PFSK-1 (cell line): Measurements from ENCODE around the gene THYN1.

Experiments
- POLR2AphosphoS5 ChIP-seq: IDR thresholded peaks from 2 replicates; pipeline ENCODE4 v1.6.1; 2012; ENCODE audit warnings: low read depth, mild to moderate bottlenecking, control low read depth, low read length, moderate library complexity
- REST ChIP-seq, 2 experiments: IDR thresholded peaks; 2 replicates each; pipeline versions ENCODE4 v1.6.1 to v1.8.0; 2011 to 2012; ENCODE audit warnings: low read depth in 2 of 2, low read length in 2 of 2, control low read depth in 1 of 2, inconsistent platforms in 1 of 2, mild to moderate bottlenecking in 1 of 2, moderate library complexity in 1 of 2; ENCODE audit not compliant: insufficient read depth in 1 of 2
- TAF1 ChIP-seq: IDR thresholded peaks from 2 replicates; pipeline ENCODE4 v1.6.1; 2012; ENCODE audit warnings: low read length, control low read depth, borderline replicate concordance; ENCODE audit not compliant: insufficient read depth

- no peak for TF ChIP-seq TAF1
- TF ChIP-seq POLR2AphosphoS5: no peak
- no peak for TF ChIP-seq REST (IDR thresholded peaks at IDR 0.05; ENCODE audit: insufficient read depth in 1 of 2, low read depth in 2 of 2, low read length in 2 of 2)
These were observed 34.4 kb upstream of the THYN1 start for GRCh38 chr11:134287561-134287960.
